SW480 (cell line): Measurements from ENCODE around the gene DCHS2.

Experiments
- DNase-seq: peaks from one replicate; pipeline ENCODE4 v3.0.0-alpha.2; 2016; ENCODE audit warnings: low spot score

The DCHS2 gene

DNA sequence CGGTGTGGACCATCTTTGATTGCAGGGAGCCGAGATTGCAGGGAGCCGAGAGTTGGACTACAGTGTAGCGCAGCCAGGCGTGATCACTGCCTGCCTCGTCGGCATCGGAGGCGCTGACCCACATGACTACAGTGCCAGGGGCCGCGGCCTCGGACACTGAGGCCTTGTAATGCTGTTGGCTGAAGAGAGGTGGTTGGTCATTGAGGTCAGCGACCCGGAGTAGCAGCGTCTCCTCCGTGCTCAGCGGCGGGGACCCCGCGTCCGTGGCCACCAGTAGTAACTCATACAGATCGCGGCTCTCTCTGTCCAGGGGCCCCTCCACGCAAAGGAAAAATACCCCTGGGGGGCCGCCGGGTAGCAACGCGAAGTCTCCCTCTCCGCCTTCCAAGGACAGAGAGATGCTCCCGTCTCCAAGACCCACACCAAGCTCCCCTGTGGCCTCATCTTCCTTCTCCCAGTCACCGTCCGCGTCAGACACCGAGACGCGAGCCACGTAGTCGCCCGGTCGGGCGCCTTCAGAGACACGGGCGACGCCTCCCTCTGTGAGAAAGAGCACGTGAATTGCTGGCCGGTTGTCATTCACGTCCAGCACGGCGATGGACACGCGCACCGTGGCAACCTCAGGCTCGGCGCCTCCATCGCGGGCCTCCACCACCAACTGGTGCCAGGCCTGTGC, 1.9 kb downstream of the DCHS2 start:
- DNase-seq, result no peak

- DNase-seq, result no peak
Observed at GRCh38 chr4:154487145-154487544, 4.5 kb downstream of the DCHS2 start.

DNA sequence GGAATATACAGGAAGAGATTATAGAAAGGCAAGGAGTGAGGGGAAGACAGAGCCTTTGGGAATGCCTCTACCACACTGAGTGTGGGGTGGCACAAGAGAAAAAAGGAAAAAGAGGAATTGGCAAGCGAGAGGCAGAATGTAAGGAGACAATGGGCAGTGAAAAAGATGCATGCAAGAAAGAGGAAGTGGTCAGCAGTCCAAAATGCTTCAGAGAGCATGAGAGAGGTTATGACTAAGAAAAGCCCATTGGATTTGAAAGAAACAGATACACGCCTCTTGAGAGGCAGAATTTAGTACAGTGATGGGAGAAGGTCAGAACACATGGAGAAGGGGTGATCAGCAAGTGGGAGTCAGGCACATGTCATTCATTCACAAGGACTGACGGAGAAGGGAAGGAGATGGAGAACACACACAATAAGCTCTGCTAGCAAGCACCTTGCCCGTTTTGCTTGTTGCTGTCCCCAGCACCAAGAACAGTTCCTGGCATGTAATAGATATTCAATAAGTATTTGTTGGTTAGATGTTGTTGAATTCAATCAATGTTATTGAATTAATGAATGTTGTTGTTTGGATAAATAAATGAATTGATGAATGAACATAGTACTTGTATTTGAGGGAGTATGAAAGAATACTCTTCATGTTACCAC, 6.3 kb downstream of the DCHS2 start:
- DNase-seq, result no peak

DNA sequence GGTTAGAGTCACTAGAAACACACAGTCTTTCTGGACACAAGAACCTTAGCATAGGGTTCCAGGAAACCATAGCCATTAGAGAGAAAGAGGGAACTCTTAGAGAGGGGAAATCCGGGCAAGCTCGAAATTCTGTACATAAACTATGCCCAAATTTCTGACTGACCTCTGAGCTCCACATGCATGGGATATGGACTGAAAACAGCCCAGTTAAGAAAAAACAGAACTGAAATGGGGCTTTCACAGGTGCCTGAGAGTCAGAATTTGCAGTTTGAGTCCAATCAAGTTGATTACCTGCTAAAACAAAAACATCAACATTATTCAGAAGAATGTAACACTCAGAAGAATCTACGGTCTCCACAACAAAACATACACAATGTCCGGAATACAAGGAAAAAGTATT, 13.1 kb downstream of the DCHS2 start:
- no peak for DNase-seq

- DNase-seq, result no peak
Observed at GRCh38 chr4:154478128-154478527, 13.5 kb downstream of the DCHS2 start.

- no peak for DNase-seq
Observed at GRCh38 chr4:154476232-154476631, 15.4 kb downstream of the DCHS2 start.

- no peak for DNase-seq
Observed at GRCh38 chr4:154475820-154476219, 15.8 kb downstream of the DCHS2 start.

GRCh38 chr4:154473497-154473896, 18.1 kb downstream of the DCHS2 start:
- DNase-seq, result no peak

DNA sequence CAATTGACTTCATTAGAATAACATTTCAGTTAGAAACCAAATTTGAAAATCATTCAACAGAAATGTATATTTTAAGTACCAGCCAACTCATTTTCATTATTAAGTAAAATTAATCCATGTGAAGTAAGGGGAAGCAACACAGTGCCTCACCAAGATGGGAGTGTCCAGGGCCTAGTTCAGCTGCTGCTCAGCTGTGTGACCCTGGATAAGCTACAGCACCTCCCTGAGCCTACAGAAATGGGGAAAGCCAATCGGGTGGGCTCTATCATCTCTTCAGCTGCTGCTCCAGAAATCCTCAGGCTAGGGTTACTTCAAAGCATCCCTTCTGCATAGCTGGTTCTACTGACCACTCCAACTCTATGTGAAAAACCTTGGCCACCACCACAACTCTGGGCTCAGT, 18.7 kb downstream of the DCHS2 start:
- no peak for DNase-seq

GRCh38 chr4:154471526-154472331, 19.9 kb downstream of the DCHS2 start:
- no peak for DNase-seq

- DNase-seq, result no peak
Observed at GRCh38 chr4:154471032-154471431, 20.6 kb downstream of the DCHS2 start.

DNA sequence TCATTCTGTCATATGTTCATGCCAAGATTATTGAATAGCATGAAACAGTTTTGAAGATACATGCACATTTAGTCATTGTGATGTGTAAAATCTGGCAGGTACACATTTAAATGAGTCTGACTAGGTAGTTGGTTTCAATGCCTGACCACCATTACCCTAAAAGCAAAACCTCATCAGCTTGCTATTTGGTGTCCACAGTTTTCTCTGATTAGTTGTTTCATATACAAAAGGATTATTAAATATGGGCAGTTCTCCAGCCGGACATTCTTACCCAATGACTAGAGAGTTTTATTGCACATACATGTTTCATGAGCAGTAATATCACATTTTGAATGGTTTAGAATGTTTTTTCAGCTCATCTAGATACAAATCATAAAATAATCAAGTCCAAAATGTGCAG, 23.7 kb downstream of the DCHS2 start:
- DNase-seq, result peak; percentile 23

- no peak for DNase-seq
Observed at GRCh38 chr4:154466336-154466735, 25.3 kb downstream of the DCHS2 start.

DNA sequence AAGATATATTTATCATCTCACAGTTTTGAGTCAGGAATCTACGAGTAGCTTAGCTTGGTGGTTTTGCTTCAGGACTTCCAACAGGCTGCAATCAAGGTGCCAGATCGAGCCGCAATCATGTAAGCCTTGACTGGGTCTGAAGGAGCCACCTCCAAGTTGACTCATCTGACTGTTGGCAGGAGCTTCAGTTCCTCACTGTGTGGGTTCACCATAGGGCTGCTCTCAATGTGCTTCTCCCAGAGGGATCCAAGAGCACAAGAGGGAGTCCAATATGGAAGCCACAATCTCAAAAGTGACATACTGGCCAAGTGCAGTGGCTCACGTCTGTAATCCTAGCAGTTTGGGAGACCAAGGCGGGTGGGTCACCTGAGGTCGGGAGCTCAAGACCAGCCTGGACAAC, 26.5 kb downstream of the DCHS2 start:
- DNase-seq, result no peak

GRCh38 chr4:154464654-154465053, 26.9 kb downstream of the DCHS2 start:
- no peak for DNase-seq

DNA sequence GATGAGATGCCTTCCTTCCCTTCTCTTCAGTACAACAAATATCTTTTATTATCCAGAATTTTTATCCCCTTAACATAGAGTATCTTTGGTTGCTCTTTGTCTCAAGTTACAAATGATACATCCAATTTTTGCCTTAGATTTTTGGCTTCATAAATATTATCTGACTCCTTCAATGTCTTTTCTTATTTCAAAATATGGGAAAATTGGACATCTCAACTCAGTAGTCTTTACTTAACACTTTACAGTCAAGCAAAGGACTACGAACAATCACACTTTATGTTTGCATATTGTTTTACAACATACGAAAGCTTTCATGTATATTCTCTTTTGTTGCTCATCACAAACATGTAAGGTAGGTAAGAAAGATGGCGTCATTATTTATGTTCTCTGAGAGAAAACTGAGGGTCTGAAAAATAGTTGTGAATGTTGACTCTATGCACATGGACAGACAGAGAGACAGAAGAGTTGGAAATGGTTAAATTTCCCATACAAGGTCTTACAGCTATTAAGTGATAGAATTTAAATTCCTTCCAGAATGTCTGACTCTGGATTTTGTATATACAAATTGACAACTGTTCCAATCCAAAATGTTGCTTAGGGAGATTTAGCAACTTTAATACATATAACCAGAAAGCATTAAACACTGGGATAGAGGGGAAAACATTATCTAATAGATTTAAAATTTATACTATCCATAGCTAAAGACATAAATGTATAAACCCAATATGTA, 29.4 kb downstream of the DCHS2 start:
- no peak for DNase-seq

DNA sequence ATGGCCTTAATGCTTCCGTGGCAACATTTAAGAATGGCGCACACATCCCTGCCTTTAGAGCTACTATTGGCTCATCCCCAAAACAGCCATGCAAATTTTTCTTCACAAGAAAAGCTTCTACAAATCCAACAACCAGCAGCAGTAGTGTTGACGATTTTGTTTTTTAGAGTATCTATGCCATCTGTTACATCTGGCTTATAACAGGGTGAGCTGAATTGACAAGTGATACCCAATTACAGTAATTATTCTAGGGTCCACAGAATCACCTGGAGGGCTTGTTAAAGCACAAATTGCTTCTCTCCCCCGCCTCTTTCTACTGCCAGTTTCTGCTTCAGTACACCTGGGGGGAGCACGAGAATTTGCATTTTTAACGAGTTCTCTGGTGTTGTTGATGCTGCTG, 34.1 kb downstream of the DCHS2 start:
- no peak for DNase-seq

DNA sequence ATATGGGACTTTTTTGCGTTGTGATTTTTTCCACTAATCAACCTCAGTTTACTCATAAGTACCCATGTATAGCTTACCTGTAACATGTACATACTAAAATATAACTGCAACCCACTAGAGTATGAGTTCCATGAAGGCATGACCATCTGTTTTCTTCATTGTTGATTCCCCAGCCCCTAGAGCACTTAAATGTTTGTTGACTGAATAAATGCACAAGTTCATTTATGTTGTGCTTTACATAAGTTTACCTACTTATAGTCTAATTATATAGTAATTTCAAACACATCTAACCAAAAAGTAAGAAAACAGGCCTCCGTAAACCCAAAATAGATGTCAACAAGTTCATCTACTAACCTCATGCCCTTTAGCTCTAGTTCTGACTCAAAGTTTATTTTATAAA, 34.7 kb downstream of the DCHS2 start:
- DNase-seq, result no peak

- no peak for DNase-seq
Observed at GRCh38 chr4:154456240-154456639, 35.4 kb downstream of the DCHS2 start.

GRCh38 chr4:154455111-154455510, 36.5 kb downstream of the DCHS2 start:
- no peak for DNase-seq

DNA sequence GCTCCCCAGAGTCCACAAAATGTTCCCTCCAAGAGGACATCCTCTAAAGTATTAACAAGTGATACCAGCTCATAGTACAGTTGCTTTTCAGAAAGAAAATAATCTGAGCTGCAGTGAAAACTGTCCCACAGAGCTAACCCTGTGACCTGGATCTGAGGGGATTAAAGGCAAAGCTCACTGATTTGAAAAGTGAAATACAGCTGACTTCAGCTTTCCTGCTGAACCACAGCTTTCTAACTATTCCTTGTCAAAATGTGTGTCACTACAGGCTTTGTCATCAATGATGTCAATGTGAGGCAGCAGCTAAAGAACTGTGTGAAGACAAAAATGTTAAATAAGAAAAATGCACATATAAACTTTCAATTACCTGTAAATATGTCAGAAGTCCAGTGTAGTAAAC, 36.9 kb downstream of the DCHS2 start:
- no peak for DNase-seq

- DNase-seq, result no peak
Observed at GRCh38 chr4:154452798-154453346, 38.7 kb downstream of the DCHS2 start.
